Measurements from ENCODE around the gene PBX4.

DNA sequence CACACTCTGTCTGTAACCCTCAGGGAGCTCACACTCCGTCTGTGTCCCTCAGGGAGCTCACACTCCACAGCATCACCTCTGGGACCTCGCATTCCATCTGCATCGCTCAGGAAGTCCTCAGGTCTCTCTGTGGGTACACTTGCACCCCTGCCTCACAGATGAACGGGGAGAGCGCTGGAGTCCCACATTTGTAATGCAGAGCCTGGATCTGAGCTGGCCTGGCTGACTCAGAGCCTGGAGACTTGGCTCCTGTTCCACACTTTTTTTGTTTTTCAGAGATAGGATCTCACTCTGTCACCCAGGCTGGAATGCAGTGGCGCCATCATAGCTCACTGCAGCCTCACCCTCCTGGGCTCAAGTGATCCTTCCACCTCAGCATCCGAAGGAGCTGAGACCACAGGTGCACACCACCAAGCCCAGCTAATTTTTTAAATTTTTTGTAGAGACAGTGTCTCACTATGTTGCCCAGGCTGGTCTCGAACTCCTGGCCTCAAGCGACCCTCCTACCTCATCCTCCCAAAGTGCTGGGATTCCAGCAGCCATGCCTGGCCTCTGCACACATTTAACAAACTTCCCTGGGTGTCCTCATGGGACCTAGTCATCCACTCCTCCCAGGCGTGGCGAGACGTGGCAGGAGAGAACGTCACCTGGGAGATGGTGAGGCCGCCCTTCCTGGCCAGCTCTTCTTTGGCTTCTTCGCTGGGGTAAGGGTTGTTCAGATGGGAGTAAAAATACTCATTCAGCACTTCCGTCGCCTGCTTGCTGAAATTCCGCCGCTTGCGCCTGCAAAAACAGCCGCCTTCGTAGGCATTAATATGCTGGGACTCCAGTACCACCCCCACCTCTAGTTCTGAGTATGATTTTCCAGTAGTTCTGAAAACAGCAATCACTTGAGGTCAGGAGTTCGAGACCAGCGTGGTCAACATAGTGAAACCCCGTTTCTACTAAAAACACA lies 49.4 kb downstream of the PBX4 start:
- TF ChIP-seq CTCF (IDR thresholded peaks at IDR 0.05; ENCODE audit: extremely low read depth in 1 of 2, insufficient read depth in 1 of 2, low read depth in 1 of 2, low read length in 2 of 2): no peak
- TF ChIP-seq POLR2A (IDR thresholded peaks at IDR 0.05; ENCODE audit: low read depth, low read length): no peak
- no peak for TF ChIP-seq POLR2AphosphoS5 (IDR thresholded peaks at IDR 0.05; ENCODE audit: insufficient read depth, low read depth, low read length)
- TF ChIP-seq EZH2 (IDR thresholded peaks at IDR 0.05; ENCODE audit: borderline replicate concordance, low read depth, low read length, severe bottlenecking): no peak
- TF ChIP-seq GATA2 (IDR thresholded peaks at IDR 0.05; ENCODE audit: insufficient read depth, insufficient read length, low read depth, low read length): no peak
- no peak for TF ChIP-seq FOS (IDR thresholded peaks at IDR 0.05; ENCODE audit: borderline replicate concordance, insufficient read depth, low read length)
- no peak for TF ChIP-seq MYC (IDR thresholded peaks at IDR 0.05; ENCODE audit: low read depth, low read length)
- TF ChIP-seq, protein P1, sequence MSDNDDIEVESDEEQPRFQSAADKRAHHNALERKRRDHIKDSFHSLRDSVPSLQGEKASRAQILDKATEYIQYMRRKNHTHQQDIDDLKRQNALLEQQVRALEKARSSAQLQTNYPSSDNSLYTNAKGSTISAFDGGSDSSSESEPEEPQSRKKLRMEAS (IDR thresholded peaks at IDR 0.05; ENCODE audit: insufficient read depth, insufficient read length): no peak
- no peak for TF ChIP-seq JUN (IDR thresholded peaks at IDR 0.05; ENCODE audit: borderline replicate concordance, insufficient read depth, insufficient read length, low read depth)
